IPS-18a (cell line): ENCODE data around the gene TAF11L8.
"Not testable (repeated sequence)": the region's sequence is repeated elsewhere in the genome, so short reads cannot be mapped to it uniquely, and the experiment has no call there.

Source experiments
- H3K27ac ChIP-seq: one replicate; pipeline ENCODE4 v1.5.1; 2013; ENCODE audit warnings: low read length
- H3K27me3 ChIP-seq: one replicate; pipeline ENCODE4 v1.6.1; 2013; ENCODE audit warnings: mild to moderate bottlenecking, low read length; ENCODE audit not compliant: control insufficient read depth, insufficient read depth
- H3K36me3 ChIP-seq: one replicate; pipeline ENCODE4 v1.6.1; 2013; ENCODE audit warnings: low read depth, low read length; ENCODE audit not compliant: control insufficient read depth
- H3K4me1 ChIP-seq: one replicate; pipeline ENCODE4 v1.6.1; 2013; ENCODE audit warnings: low read depth, low read length; ENCODE audit not compliant: control insufficient read depth
- H3K4me3 ChIP-seq: one replicate; pipeline ENCODE4 v1.5.1; 2013; ENCODE audit warnings: low read length
- H3K9ac ChIP-seq: one replicate; pipeline ENCODE4 v1.6.1; 2013; ENCODE audit warnings: mild to moderate bottlenecking, low read length, moderate library complexity
- H3K9me3 ChIP-seq: one replicate; pipeline ENCODE4 v1.6.1; 2013; ENCODE audit warnings: low read depth, low read length; ENCODE audit not compliant: control insufficient read depth

Gene TAF11L8

DNA sequence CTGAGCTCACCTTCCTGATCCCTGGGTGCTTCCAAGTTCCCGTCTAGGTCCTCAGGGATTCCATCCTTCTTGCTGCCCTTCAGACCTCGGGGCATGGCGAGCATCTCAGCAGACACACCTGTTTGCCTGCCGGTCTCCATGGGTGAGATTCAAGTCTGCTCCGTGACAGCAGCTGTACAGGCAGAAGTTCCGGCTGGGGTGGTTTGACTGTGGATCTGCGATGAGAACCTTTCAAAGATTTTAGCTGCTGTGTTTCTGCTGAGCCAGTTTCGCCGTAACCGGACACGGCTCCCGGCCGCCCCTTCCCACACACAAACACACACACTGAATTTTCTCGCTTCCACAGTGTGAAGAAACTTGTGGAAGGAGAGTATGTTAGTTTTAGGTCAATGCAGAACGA is 3.5 kb upstream of the TAF11L8 start, which contains the start of gene TAF11L9:
Gene TAF11L9, minus strand, starts transcription at position 140 of the 400 bp plus-strand sequence.
- not testable (repeated sequence) for H3K4me3 ChIP-seq, H3K27ac ChIP-seq, H3K9me3 ChIP-seq, H3K9ac ChIP-seq, H3K36me3 ChIP-seq, H3K4me1 ChIP-seq, H3K27me3 ChIP-seq

DNA sequence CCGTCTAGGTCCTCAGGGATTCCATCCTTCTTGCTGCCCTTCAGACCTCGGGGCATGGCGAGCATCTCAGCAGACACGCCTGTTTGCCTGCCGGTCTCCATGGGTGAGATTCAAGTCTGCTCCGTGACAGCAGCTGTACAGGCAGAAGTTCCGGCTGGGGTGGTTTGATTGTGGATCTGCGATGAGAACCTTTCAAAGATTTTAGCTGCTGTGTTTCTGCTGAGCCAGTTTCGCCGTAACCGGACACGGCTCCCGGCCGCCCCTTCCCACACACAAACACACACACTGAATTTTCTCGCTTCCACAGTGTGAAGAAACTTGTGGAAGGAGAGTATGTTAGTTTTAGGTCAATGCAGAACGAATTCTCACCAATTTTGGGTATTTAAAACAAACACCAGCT is 5.1 kb downstream of the TAF11L8 start, which contains the start of gene TAF11L7:
Gene TAF11L7, minus strand, starts transcription at position 101 of the 400 bp plus-strand sequence.
- H3K36me3 ChIP-seq, H3K9ac ChIP-seq, H3K4me3 ChIP-seq, H3K27ac ChIP-seq, H3K9me3 ChIP-seq, H3K27me3 ChIP-seq, H3K4me1 ChIP-seq: not testable (repeated sequence)
